Measurements from ENCODE around the gene ELFN1. TPM values are rescaled to one million over a fixed set of nuclear protein-coding genes. Genes with fewer than 3 reads are reported as not detected.

ELFN1 gene
- total and polyA plus RNA-seq, 2 donors (not counting 3 experiments of a cell fraction or from before 2014, with no cell fraction given) = 0.37 to 1.0 TPM

DNA sequence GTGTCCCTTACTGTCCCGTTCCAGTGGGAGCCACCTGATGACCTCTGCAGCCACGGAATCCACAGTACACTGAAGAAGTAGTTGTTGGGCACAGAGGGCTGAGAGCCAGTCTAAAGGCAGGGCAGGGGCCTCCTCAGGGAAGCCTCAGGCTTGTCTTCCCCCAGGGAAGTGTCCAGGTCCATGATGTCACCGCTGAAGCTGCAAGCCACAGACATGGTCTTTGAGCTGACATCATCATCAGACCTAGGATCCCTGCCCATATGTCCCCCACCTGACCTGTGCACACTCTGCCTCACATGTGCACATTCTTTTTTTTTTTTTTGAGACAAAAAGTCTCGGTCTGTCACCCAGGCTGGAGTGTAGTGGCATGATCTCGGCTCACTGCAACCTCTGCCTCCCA lies 38.4 kb upstream of the ELFN1 start:
- ChIA-PET CTCF (no interaction called here), POLR2A (no interaction called here)
- Histone ChIP-seq H3K4me2 (ENCODE audit: insufficient read depth, low read length) (no peak overlapping the region), H2AFZ (ENCODE audit: low read depth, low read length) (no peak overlapping the region), H3K27ac (ENCODE audit: insufficient read depth, low read depth, low read length) (no peak overlapping the region), H3K4me3 (replicated peaks in 1 of 3; ENCODE audit: insufficient read depth in 1 of 3, low read depth in 1 of 3, low read length in 3 of 3) (no peak overlapping the region), H3K4me1 (ENCODE audit: control insufficient read depth, extremely low read depth, insufficient read depth, low read length) (no peaks in the 10 kb centered on the region), H4K20me1 (replicated peaks; ENCODE audit: control insufficient read depth, extremely low read depth, insufficient read depth, low read length) (no peaks in the 10 kb centered on the region), H3K9ac (replicated peaks; ENCODE audit: extremely low read depth, insufficient read depth, low read length) (no peak overlapping the region), H3K36me3 (ENCODE audit: control insufficient read depth in 2 of 2, extremely low read depth in 1 of 2, insufficient read depth in 2 of 2, low read length in 2 of 2) (no peaks in the 10 kb centered on the region), H3K79me2 (ENCODE audit: control insufficient read depth, insufficient read depth, low read length) (no peaks in the 10 kb centered on the region), H3K9me1 (replicated peaks; ENCODE audit: control insufficient read depth, extremely low read depth, insufficient read depth, low read length) (no peaks in the 10 kb centered on the region), H3K9me3 (replicated peaks; ENCODE audit: control insufficient read depth, insufficient read depth, low read length) (no peaks in the 10 kb centered on the region), H3K27me3 (ENCODE audit: control insufficient read depth in 2 of 2, insufficient read depth in 2 of 2, low read length in 2 of 2) (no peaks in the 10 kb centered on the region)
- no peak for FAIRE-seq
- intact Hi-C loops (cut with micrococcal nuclease) = no loop called here
- dilution Hi-C loops (cut with MboI; ENCODE audit: extremely low pct_ligation_motif_present, low sequenced_read_pairs) = no loop called here
- no peak for DNase-seq (ENCODE audit: low read depth, low spot score)
- TF ChIP-seq JUN (IDR thresholded peaks at IDR 0.05; ENCODE audit: borderline replicate concordance, insufficient read depth, insufficient read length, low read depth) = no peak
- no peak for TF ChIP-seq POLR2A (IDR thresholded peaks at IDR 0.05; ENCODE audit: low read depth, low read length)
- no peak for TF ChIP-seq GATA2 (IDR thresholded peaks at IDR 0.05; ENCODE audit: insufficient read depth, insufficient read length, low read depth, low read length)
- TF ChIP-seq EZH2 (IDR thresholded peaks at IDR 0.05; ENCODE audit: borderline replicate concordance, low read depth, low read length, severe bottlenecking) = no peak
- TF ChIP-seq, protein P1, sequence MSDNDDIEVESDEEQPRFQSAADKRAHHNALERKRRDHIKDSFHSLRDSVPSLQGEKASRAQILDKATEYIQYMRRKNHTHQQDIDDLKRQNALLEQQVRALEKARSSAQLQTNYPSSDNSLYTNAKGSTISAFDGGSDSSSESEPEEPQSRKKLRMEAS (IDR thresholded peaks at IDR 0.05; ENCODE audit: insufficient read depth, insufficient read length) = no peak
- no peak for TF ChIP-seq FOS (IDR thresholded peaks at IDR 0.05; ENCODE audit: borderline replicate concordance, insufficient read depth, low read length)
- no peak for TF ChIP-seq CTCF (IDR thresholded peaks at IDR 0.05; ENCODE audit: extremely low read depth in 1 of 2, insufficient read depth in 1 of 2, low read depth in 1 of 2, low read length in 2 of 2)
- no peak for TF ChIP-seq MYC (IDR thresholded peaks at IDR 0.05; ENCODE audit: low read depth, low read length)
- TF ChIP-seq POLR2AphosphoS5 (IDR thresholded peaks at IDR 0.05; ENCODE audit: insufficient read depth, low read depth, low read length) = no peak
- BruUV-seq (replicated peaks) = no TSS peak

Data from endothelial cell of umbilical vein (primary cell).